ENCODE results near the gene EPN2.

GRCh38 chr17:19261426-19261825 is 24.3 kb downstream of the EPN2 start:
- TF ChIP-seq CTCF (IDR thresholded peaks at IDR 0.05) (no peak), EP300 (IDR thresholded peaks at IDR 0.05) (no peak), POLR2A (IDR thresholded peaks at IDR 0.05) (no peak)
